Measurements from ENCODE around the gene PTPRG. TPM values are rescaled to one million over a fixed set of nuclear protein-coding genes. Genes with fewer than 3 reads are reported as not detected.

The PTPRG gene
- total and polyA plus RNA-seq, 2 of the 13 experiments (the other 11 are each of a cell fraction or from before 2014, with no cell fraction given): 8.0 to 25.3 TPM

- H3K4me3 ChIP-seq (replicated peaks in 1 of 3; ENCODE audit: insufficient read depth in 1 of 3, low read depth in 2 of 3, low read length in 3 of 3): no peak overlapping the region
- H3K4me2 ChIP-seq (ENCODE audit: low read depth, low read length): no peak overlapping the region
- no peaks in the 10 kb centered on the region for H3K4me1 ChIP-seq (ENCODE audit: insufficient read depth, low read length)
- ATAC-seq: no peak
- BruUV-seq (replicated peaks): no TSS peak
- DNase-seq (ENCODE audit: low spot score): no peak
- H3K9me3 ChIP-seq (ENCODE audit: low read length): no peaks in the 10 kb centered on the region
- FAIRE-seq: no peak
- H3K36me3 ChIP-seq (replicated peaks in 1 of 2; ENCODE audit: control insufficient read depth in 1 of 2, insufficient read depth in 2 of 2, low read length in 2 of 2): no peaks in the 10 kb centered on the region
- H3K9ac ChIP-seq (ENCODE audit: insufficient read depth, low read depth, low read length): no peak overlapping the region
- POLR2A ChIA-PET: no interaction called here
- H3K27me3 ChIP-seq (ENCODE audit: control insufficient read depth in 1 of 2, insufficient read depth in 2 of 2, low read length in 2 of 2): no peaks in the 10 kb centered on the region
- 98% methylated on average over 5 of the region's 5 CpGs for WGBS (ENCODE audit: low lambda C conversion rate)
- H3K27ac ChIP-seq (ENCODE audit: extremely low read length, insufficient read depth, low read length): no peak overlapping the region
- CTCF ChIA-PET (ENCODE audit: low intra/inter-chr PET ratio, low total read pairs): no interaction called here
- no peaks in the 10 kb centered on the region for H4K20me1 ChIP-seq (ENCODE audit: insufficient read depth, low read length)
- H2AFZ ChIP-seq (ENCODE audit: low read length): no peak overlapping the region
- no peaks in the 10 kb centered on the region for H3K79me2 ChIP-seq (ENCODE audit: insufficient read depth, low read length)
- intact Hi-C loops (cut with micrococcal nuclease; ENCODE audit: unreplicated experiment) (no loop called here), in situ Hi-C loops (cut with HindIII; ENCODE audit: extremely low pct_ligation_motif_present, low pct_unique_long_range_greater_than_20kb) (no loop called here)
- TF ChIP-seq MTF1 (CRISPR knock-in tag; IDR thresholded peaks at IDR 0.05) (no peak), ZFP36L2 (CRISPR knock-in tag; IDR thresholded peaks at IDR 0.05) (no peak), ZNF891 (CRISPR knock-in tag; IDR thresholded peaks at IDR 0.05) (no peak), NBN (conservative IDR thresholded peaks at IDR 0.05) (no peak), DNMT1 (CRISPR knock-in tag; IDR thresholded peaks at IDR 0.05) (no peak)
Measured at GRCh38 chr3:62229211-62229610, 667.8 kb downstream of the PTPRG start.

- intact Hi-C loops (cut with micrococcal nuclease; ENCODE audit: unreplicated experiment) (no loop called here), in situ Hi-C loops (cut with HindIII; ENCODE audit: extremely low pct_ligation_motif_present, low pct_unique_long_range_greater_than_20kb) (no loop called here)
- no TSS peak for BruUV-seq (replicated peaks)
- H3K79me2 ChIP-seq (ENCODE audit: insufficient read depth, low read length): no peaks in the 10 kb centered on the region
- H3K36me3 ChIP-seq (replicated peaks in 1 of 2; ENCODE audit: control insufficient read depth in 1 of 2, insufficient read depth in 2 of 2, low read length in 2 of 2): no peaks in the 10 kb centered on the region
- no peak overlapping the region for H3K9ac ChIP-seq (ENCODE audit: insufficient read depth, low read depth, low read length)
- no peaks in the 10 kb centered on the region for H3K27me3 ChIP-seq (ENCODE audit: control insufficient read depth in 1 of 2, insufficient read depth in 2 of 2, low read length in 2 of 2)
- H3K9me3 ChIP-seq (ENCODE audit: low read length): no peaks in the 10 kb centered on the region
- DNase-seq (ENCODE audit: low spot score): no peak
- no peak overlapping the region for H3K27ac ChIP-seq (ENCODE audit: extremely low read length, insufficient read depth, low read length)
- peak; percentile 42; the same call in 1 of the 3 replicates for ATAC-seq
- WGBS (ENCODE audit: low lambda C conversion rate): 77% methylated on average over 1 of the region's 1 CpG
- ChIA-PET POLR2A (no interaction called here), CTCF (ENCODE audit: low intra/inter-chr PET ratio, low total read pairs) (no interaction called here)
- H2AFZ ChIP-seq (ENCODE audit: low read length): no peak overlapping the region
- FAIRE-seq: no peak
- no peaks in the 10 kb centered on the region for H3K4me1 ChIP-seq (ENCODE audit: insufficient read depth, low read length)
- H3K4me3 ChIP-seq (replicated peaks in 1 of 3; ENCODE audit: insufficient read depth in 1 of 3, low read depth in 2 of 3, low read length in 3 of 3): no peak overlapping the region
- TF ChIP-seq ZNF446 (CRISPR knock-in tag; IDR thresholded peaks at IDR 0.05): no peak
- TF ChIP-seq ZNF224 (CRISPR knock-in tag; IDR thresholded peaks at IDR 0.05): no peak
- TF ChIP-seq HOMEZ (CRISPR knock-in tag; IDR thresholded peaks at IDR 0.05; ENCODE audit: low read depth): no peak
- TF ChIP-seq XRCC5 (optimal IDR thresholded peaks at IDR 0.05; ENCODE audit: low read length): no peak
- TF ChIP-seq HOXA7 (CRISPR knock-in tag; IDR thresholded peaks at IDR 0.05): no peak
- TF ChIP-seq TCF12 (IDR thresholded peaks at IDR 0.05): no peak
- no peak for TF ChIP-seq TCF12 (CRISPR knock-in tag; IDR thresholded peaks at IDR 0.05)
- no peak for TF ChIP-seq ZNF83 (CRISPR knock-in tag; IDR thresholded peaks at IDR 0.05; ENCODE audit: borderline replicate concordance)
- TF ChIP-seq ZFP1 (CRISPR knock-in tag; IDR thresholded peaks at IDR 0.05): no peak
- no peak for TF ChIP-seq ZNF234 (CRISPR knock-in tag; conservative IDR thresholded peaks at IDR 0.05)
- no peak for TF ChIP-seq ZNF441 (CRISPR knock-in tag; IDR thresholded peaks at IDR 0.05; ENCODE audit: borderline replicate concordance)
- no peak for TF ChIP-seq MAFF (IDR thresholded peaks at IDR 0.05; ENCODE audit: low read depth, low read length)
- TF ChIP-seq HNRNPUL1 (IDR thresholded peaks at IDR 0.05; ENCODE audit: low read depth, low read length): no peak
- no peak for TF ChIP-seq KMT2A (CRISPR knock-in tag; IDR thresholded peaks at IDR 0.05)
- TF ChIP-seq ZNF678 (CRISPR knock-in tag; IDR thresholded peaks at IDR 0.05): no peak
- no peak for TF ChIP-seq ZNF468 (CRISPR knock-in tag; IDR thresholded peaks at IDR 0.05)
- H4K20me1 ChIP-seq (ENCODE audit: insufficient read depth, low read length): no peaks in the 10 kb centered on the region
- H3K4me2 ChIP-seq (ENCODE audit: low read depth, low read length): no peak overlapping the region
Measured at GRCh38 chr3:62229908-62230307, 668.5 kb downstream of the PTPRG start.

All from HepG2 (cell line).